GM10847 (cell line): ENCODE measurements around the gene SLC16A8.

Experiments used
- POLR2A ChIP-seq: IDR thresholded peaks from 2 replicates; pipeline ENCODE4 v1.6.1; 2011; ENCODE audit not compliant: insufficient read length; ENCODE audit errors: extremely low read depth

Gene SLC16A8

GRCh38 chr22:38051900-38052862 lies 31.8 kb downstream of the SLC16A8 start:
- no peak for TF ChIP-seq POLR2A

GRCh38 chr22:38051261-38051660 lies 32.7 kb downstream of the SLC16A8 start:
- no peak for TF ChIP-seq POLR2A

GRCh38 chr22:38050720-38051119 lies 33.3 kb downstream of the SLC16A8 start:
- no peak for TF ChIP-seq POLR2A

GRCh38 chr22:38049812-38050619 lies 34.0 kb downstream of the SLC16A8 start:
- no peak for TF ChIP-seq POLR2A

- no peak for TF ChIP-seq POLR2A
These were observed 37.8 kb downstream of the SLC16A8 start for GRCh38 chr22:38046070-38046748.

GRCh38 chr22:38043151-38044039 lies 40.6 kb downstream of the SLC16A8 start:
- no peak for TF ChIP-seq POLR2A

- TF ChIP-seq POLR2A, result no peak
These were observed 41.5 kb downstream of the SLC16A8 start for GRCh38 chr22:38042488-38042790.

GRCh38 chr22:38041760-38042487 lies 42.1 kb downstream of the SLC16A8 start:
- no peak for TF ChIP-seq POLR2A

- TF ChIP-seq POLR2A, result no peak
These were observed 42.8 kb downstream of the SLC16A8 start for GRCh38 chr22:38040953-38041759.

- TF ChIP-seq POLR2A, result no peak
These were observed 44.8 kb downstream of the SLC16A8 start for GRCh38 chr22:38038890-38039812.

GRCh38 chr22:38038426-38038825 lies 45.6 kb downstream of the SLC16A8 start:
- no peak for TF ChIP-seq POLR2A

- TF ChIP-seq POLR2A, result no peak
These were observed 47.5 kb downstream of the SLC16A8 start for GRCh38 chr22:38036392-38037062.
